ENCODE results near the gene ELL. TPM values are rescaled to one million over a fixed set of nuclear protein-coding genes. Genes with fewer than 3 reads are reported as not detected.
"Not testable (repeated sequence)": the region's sequence is repeated elsewhere in the genome, so short reads cannot be mapped to it uniquely, and the experiment has no call there.

The ELL gene
- polyA plus RNA-seq (ENCODE audit: insufficient read length in 4 of 4) = 10 to 100 TPM in 1 of 4 donors, 1 to 10 TPM in 3; 9.3 to 11.6 (median 9.3) TPM

- no peak for DNase-seq (ENCODE audit: low read depth in 4 of 4, low spot score in 3 of 4)
Measured at GRCh38 chr19:18521692-18522123, at the start of gene ELL. Gene ELL, minus strand, starts transcription at chr19:18522070. Its CDS starts 15 bp downstream, at chr19:18522055.

- DNase-seq (ENCODE audit: low read depth in 4 of 4, low spot score in 3 of 4) = no peak
Measured at GRCh38 chr19:18568367-18568766, 46.5 kb upstream of the ELL start.

- no peak for DNase-seq (ENCODE audit: low read depth in 4 of 4, low spot score in 3 of 4)
Measured at GRCh38 chr19:18566953-18567352, 45.1 kb upstream of the ELL start.

GRCh38 chr19:18562086-18562485 is 40.2 kb upstream of the ELL start:
- no peak for DNase-seq (ENCODE audit: low read depth in 4 of 4, low spot score in 3 of 4)

- DNase-seq (ENCODE audit: low read depth in 4 of 4, low spot score in 3 of 4) = no peak
Measured at GRCh38 chr19:18559685-18560084, 37.8 kb upstream of the ELL start.

- DNase-seq (ENCODE audit: low read depth in 4 of 4, low spot score in 3 of 4) = no peak
Measured at GRCh38 chr19:18558604-18559003, 36.7 kb upstream of the ELL start.

GRCh38 chr19:18558202-18558555 is 36.3 kb upstream of the ELL start:
- DNase-seq (ENCODE audit: low read depth in 4 of 4, low spot score in 3 of 4) = no peak

GRCh38 chr19:18557411-18558201 is 35.7 kb upstream of the ELL start, which contains the start of gene KXD1:
Gene KXD1, plus strand, starts transcription at chr19:18557870. Its CDS starts 4,187 bp downstream, at chr19:18562057.
- DNase-seq (ENCODE audit: low read depth in 4 of 4, low spot score in 3 of 4) = peak; percentile 86 to 94 (median 90)

GRCh38 chr19:18551631-18552030 is 29.8 kb upstream of the ELL start:
- DNase-seq (ENCODE audit: low read depth in 4 of 4, low spot score in 3 of 4) = no peak

- no peak for DNase-seq (ENCODE audit: low read depth in 4 of 4, low spot score in 3 of 4)
Measured at GRCh38 chr19:18543814-18544475, 22.1 kb upstream of the ELL start.

- peak; percentile 75 to 83 (median 77) for DNase-seq (ENCODE audit: low read depth in 4 of 4, low spot score in 3 of 4)
Measured at GRCh38 chr19:18542941-18543813, 21.3 kb upstream of the ELL start, which contains the start of gene FKBP8. Gene FKBP8, minus strand, starts transcription at chr19:18543573. Its CDS starts 1,603 bp downstream, at chr19:18541970.

GRCh38 chr19:18541992-18542940 is 20.4 kb upstream of the ELL start:
- no peak for DNase-seq (ENCODE audit: low read depth in 4 of 4, low spot score in 3 of 4)

- no peak for DNase-seq (ENCODE audit: low read depth in 4 of 4, low spot score in 3 of 4)
Measured at GRCh38 chr19:18541258-18541991, 19.6 kb upstream of the ELL start.

- DNase-seq (ENCODE audit: low read depth in 4 of 4, low spot score in 3 of 4) = not testable (repeated sequence)
Measured at GRCh38 chr19:18540200-18540599, 18.3 kb upstream of the ELL start.

GRCh38 chr19:18539372-18539771 is 17.5 kb upstream of the ELL start:
- no peak for DNase-seq (ENCODE audit: low read depth in 4 of 4, low spot score in 3 of 4)

GRCh38 chr19:18538115-18538514 is 16.2 kb upstream of the ELL start:
- no peak for DNase-seq (ENCODE audit: low read depth in 4 of 4, low spot score in 3 of 4)

GRCh38 chr19:18537431-18537830 is 15.6 kb upstream of the ELL start:
- DNase-seq (ENCODE audit: low read depth in 4 of 4, low spot score in 3 of 4) = no peak

- no peak for DNase-seq (ENCODE audit: low read depth in 4 of 4, low spot score in 3 of 4)
Measured at GRCh38 chr19:18536475-18536874, 14.6 kb upstream of the ELL start.

GRCh38 chr19:18533058-18533457 is 11.2 kb upstream of the ELL start:
- no peak for DNase-seq (ENCODE audit: low read depth in 4 of 4, low spot score in 3 of 4)

All from right renal pelvis (tissue), 4 donors.